Mesendoderm (in vitro differentiated cells): Measurements from ENCODE around the gene UGT2A3.
"Not testable (repeated sequence)": the region's sequence is repeated elsewhere in the genome, so short reads cannot be mapped to it uniquely, and the experiment has no call there.

Experiments
- DNase-seq: peaks from one replicate; pipeline ENCODE4 v3.0.0; 2013
- H2AK5ac ChIP-seq: 2 replicates; pipeline ENCODE4 v1.6.1; 2013; ENCODE audit warnings: low read length, inconsistent platforms
- H2BK120ac ChIP-seq: 2 replicates; pipeline ENCODE4 v1.6.1; 2013; ENCODE audit warnings: low read depth, mild to moderate bottlenecking, low read length, moderate library complexity, mixed read lengths
- H2BK15ac ChIP-seq: replicated peaks from 2 replicates; pipeline ENCODE4 v1.6.1; 2013; ENCODE audit warnings: low read depth, mild to moderate bottlenecking, moderate library complexity
- H2BK5ac ChIP-seq: 2 replicates; pipeline ENCODE4 v1.6.1; 2013; ENCODE audit warnings: low read length, inconsistent platforms
- H3K18ac ChIP-seq: 2 replicates; pipeline ENCODE4 v1.6.1; 2013; ENCODE audit warnings: mild to moderate bottlenecking, low read length, mixed read lengths
- H3K23ac ChIP-seq: one replicate; pipeline ENCODE4 v1.6.1; 2013; ENCODE audit warnings: low read length
- H3K27ac ChIP-seq: 2 replicates; pipeline ENCODE4 v1.5.1; 2013; ENCODE audit warnings: low read depth, mild to moderate bottlenecking, inconsistent platforms, low read length, moderate library complexity
- H3K27me3 ChIP-seq: 2 replicates; pipeline ENCODE4 v1.6.1; 2013; ENCODE audit warnings: low read length, control low read depth, mild to moderate bottlenecking, inconsistent platforms; ENCODE audit not compliant: insufficient read depth, poor library complexity
- H3K36me3 ChIP-seq: 2 replicates; pipeline ENCODE4 v1.6.1; 2013; ENCODE audit warnings: low read length, inconsistent platforms; ENCODE audit not compliant: control insufficient read depth, insufficient read depth
- H3K4ac ChIP-seq: one replicate; pipeline ENCODE4 v1.6.1; 2013; ENCODE audit warnings: low read depth, mild to moderate bottlenecking, low read length, moderate library complexity
- H3K4me1 ChIP-seq: 2 replicates; pipeline ENCODE4 v1.6.1; 2013; ENCODE audit warnings: low read depth, low read length, inconsistent platforms; ENCODE audit not compliant: control insufficient read depth
- H3K4me2 ChIP-seq: 2 replicates; pipeline ENCODE4 v1.6.1; 2013; ENCODE audit warnings: low read length
- H3K4me3 ChIP-seq: 2 replicates; pipeline ENCODE4 v1.5.1; 2013; ENCODE audit warnings: mild to moderate bottlenecking, low read length
- H3K56ac ChIP-seq: one replicate; pipeline ENCODE4 v1.6.1; 2013; ENCODE audit warnings: low read length
- H3K79me1 ChIP-seq: 2 replicates; pipeline ENCODE4 v1.6.1; 2013; ENCODE audit warnings: low read length, inconsistent platforms
- H3K79me2 ChIP-seq: 2 replicates; pipeline ENCODE4 v1.6.1; 2013; ENCODE audit warnings: mild to moderate bottlenecking, low read length; ENCODE audit not compliant: control insufficient read depth, insufficient read depth
- H3K9ac ChIP-seq: 2 replicates; pipeline ENCODE4 v1.6.1; 2013; ENCODE audit warnings: low read length, inconsistent platforms
- H4K5ac ChIP-seq: one replicate; pipeline ENCODE4 v1.6.1; 2013; ENCODE audit warnings: low read length
- H4K8ac ChIP-seq: one replicate; pipeline ENCODE4 v1.6.1; 2013; ENCODE audit warnings: low read depth, mild to moderate bottlenecking, control low read depth, low read length, moderate library complexity
- WGBS: extraction: QIAGEN DNeasy Blood & Tissue Kit; methylation state at CpG from one replicate; pipeline ENCODE4 v1.1.7; 2013; ENCODE audit warnings: low lambda C conversion rate, missing lambda C conversion rate; ENCODE audit not compliant: insufficient coverage; ENCODE audit errors: extremely low coverage; 5-methylcytosine and 5-hydroxymethylcytosine counted together

Gene UGT2A3

DNA sequence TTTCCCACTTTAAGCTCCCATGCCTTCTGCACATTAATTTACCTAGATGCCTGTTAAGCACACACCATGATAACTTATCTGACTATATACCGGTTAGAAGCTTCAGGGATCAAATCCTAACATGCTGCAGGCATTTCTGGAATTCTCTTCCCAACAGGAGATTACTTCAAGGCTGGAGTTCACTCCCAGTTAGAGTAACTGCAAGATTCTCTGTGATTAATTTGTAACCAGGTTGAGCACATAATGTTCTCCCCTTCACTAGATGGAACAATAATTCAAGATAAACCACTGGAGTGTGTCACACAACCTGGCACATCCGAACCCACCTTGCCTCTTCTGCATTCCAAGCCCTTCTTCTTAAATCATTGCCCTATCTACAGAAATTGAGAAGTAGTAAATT is 11.8 kb upstream of the UGT2A3 start:
- Histone ChIP-seq H3K4me3 (no peak overlapping the region), H3K79me2 (no peaks in the 10 kb centered on the region), H2AK5ac (no peak overlapping the region), H3K36me3 (no peaks in the 10 kb centered on the region), H4K8ac (no peak overlapping the region), H3K23ac (no peak overlapping the region), H2BK15ac (no peak overlapping the region), H3K79me1 (no peaks in the 10 kb centered on the region), H3K27me3 (no peaks in the 10 kb centered on the region), H3K9ac (no peak overlapping the region), H3K4ac (no peak overlapping the region), H3K18ac (no peak overlapping the region), H3K27ac (peak overlapping the region; percentile 42), H2BK5ac (no peak overlapping the region), H4K5ac (no peak overlapping the region), H3K56ac (no peak overlapping the region), H2BK120ac (no peak overlapping the region), H3K4me1 (no peaks in the 10 kb centered on the region), H3K4me2 (no peak overlapping the region)
- DNase-seq, result peak; percentile 94
- no CpG with 5 or more reads among the region's 2 CpGs for WGBS

DNA sequence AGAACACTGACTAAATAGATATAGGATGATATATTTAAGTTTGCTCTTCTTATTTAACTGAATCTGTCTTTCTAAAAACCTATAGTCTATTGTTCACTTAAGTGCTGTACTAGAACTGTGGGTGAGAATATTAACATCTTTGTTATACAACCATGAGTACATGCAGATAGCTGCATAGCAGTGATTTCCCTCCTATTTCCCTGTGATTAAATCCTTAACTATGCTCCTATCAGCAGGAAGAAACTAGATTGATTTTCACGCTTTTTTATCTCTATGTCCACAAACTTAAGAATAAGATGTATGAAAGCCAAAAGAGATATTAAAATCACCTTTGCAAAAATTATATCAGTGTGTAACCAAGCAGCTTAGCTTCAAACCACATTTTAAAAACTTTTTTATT is 11.3 kb upstream of the UGT2A3 start:
- Histone ChIP-seq H3K4ac (no peak overlapping the region), H3K9ac (no peak overlapping the region), H3K27me3 (no peaks in the 10 kb centered on the region), H3K36me3 (no peaks in the 10 kb centered on the region), H3K4me3 (no peak overlapping the region), H3K4me2 (no peak overlapping the region), H2BK5ac (no peak overlapping the region), H3K79me2 (no peaks in the 10 kb centered on the region), H3K27ac (no peak overlapping the region), H3K56ac (no peak overlapping the region), H3K4me1 (no peaks in the 10 kb centered on the region), H2AK5ac (no peak overlapping the region), H4K5ac (no peak overlapping the region), H3K79me1 (no peaks in the 10 kb centered on the region), H2BK120ac (no peak overlapping the region), H3K23ac (no peak overlapping the region), H3K18ac (no peak overlapping the region), H4K8ac (no peak overlapping the region), H2BK15ac (no peak overlapping the region)
- no CpG with 5 or more reads among the region's 1 CpG for WGBS
- DNase-seq, result peak; percentile 59

DNA sequence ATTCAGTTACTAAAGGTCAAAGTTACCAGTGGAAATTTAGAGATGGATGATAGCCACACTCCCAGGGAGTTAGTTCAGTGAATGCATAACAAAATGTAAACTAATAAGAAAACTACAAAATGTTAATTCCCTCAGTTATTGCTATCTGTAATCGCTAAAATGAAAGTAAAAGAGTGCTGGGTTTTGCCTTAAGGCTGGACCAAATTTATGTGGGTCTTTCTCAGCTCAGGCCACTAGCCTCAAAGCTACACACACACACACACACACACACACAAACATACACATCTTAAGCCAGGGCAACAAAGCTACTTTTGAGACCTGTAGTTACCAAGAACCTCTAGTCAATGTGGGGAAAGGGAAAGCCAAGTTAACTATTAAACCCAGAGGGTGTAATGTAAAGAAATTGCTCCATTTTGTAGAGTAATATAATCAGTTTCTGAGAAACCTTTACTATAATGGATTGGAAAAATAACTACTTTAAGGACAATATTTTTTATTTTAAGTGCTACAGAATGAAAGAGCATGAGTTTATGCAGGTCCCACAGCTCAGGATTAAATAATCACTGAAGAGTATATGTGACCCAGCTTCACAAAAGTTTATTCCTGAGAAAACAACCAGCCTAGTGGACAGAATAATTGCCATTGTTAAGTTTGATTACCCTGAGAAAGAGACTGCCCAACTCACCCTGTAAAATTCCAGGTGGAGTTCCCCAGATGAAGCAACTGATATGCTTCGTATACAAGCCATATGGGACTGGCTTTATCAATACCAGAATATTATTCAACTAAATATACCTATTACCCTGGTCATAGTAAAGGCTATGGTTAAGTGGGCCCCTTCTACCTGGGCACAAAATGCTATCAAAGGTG is 8.9 kb upstream of the UGT2A3 start:
- WGBS, result no CpG with 5 or more reads among the region's 2 CpGs
- Histone ChIP-seq H3K9ac (no peak overlapping the region), H2BK5ac (no peak overlapping the region), H3K79me2 (no peaks in the 10 kb centered on the region), H3K23ac (no peak overlapping the region), H3K18ac (no peak overlapping the region), H2BK120ac (no peak overlapping the region), H3K27ac (no peak overlapping the region), H4K5ac (no peak overlapping the region), H3K56ac (no peak overlapping the region), H3K27me3 (no peaks in the 10 kb centered on the region), H3K36me3 (no peaks in the 10 kb centered on the region), H2AK5ac (no peak overlapping the region), H3K4ac (no peak overlapping the region), H3K79me1 (no peaks in the 10 kb centered on the region), H3K4me1 (no peaks in the 10 kb centered on the region), H3K4me2 (no peak overlapping the region), H2BK15ac (no peak overlapping the region), H4K8ac (no peak overlapping the region), H3K4me3 (no peak overlapping the region)
- no peak for DNase-seq

DNA sequence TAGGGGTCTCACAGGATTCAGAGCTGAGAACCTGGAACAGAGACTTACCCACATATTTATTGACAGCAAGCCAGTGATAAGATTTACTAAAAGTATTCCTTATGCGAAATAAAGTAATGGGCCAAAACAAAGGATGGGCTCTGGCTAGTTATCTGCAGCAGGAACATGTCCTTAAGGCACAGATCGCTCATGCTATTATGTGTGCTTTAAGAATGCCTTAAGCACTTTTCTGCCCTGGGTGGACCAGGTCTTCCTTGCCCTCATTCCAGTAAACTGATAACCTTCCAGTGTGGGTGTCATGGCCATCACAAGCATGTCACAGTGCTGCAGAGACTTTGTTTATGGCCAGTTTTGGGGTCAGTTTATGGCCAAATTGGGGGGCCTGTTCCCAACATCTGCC is 7.5 kb upstream of the UGT2A3 start:
- H3K27me3 ChIP-seq, H4K5ac ChIP-seq, H3K9ac ChIP-seq, H3K79me2 ChIP-seq, H3K4ac ChIP-seq, H2BK5ac ChIP-seq, H3K23ac ChIP-seq, H2BK120ac ChIP-seq, H2AK5ac ChIP-seq, H3K27ac ChIP-seq, H3K18ac ChIP-seq, H4K8ac ChIP-seq, DNase-seq, H3K4me3 ChIP-seq, H3K36me3 ChIP-seq, H3K79me1 ChIP-seq, H3K4me2 ChIP-seq, H2BK15ac ChIP-seq, H3K56ac ChIP-seq, H3K4me1 ChIP-seq: not testable (repeated sequence)
- no CpG with 5 or more reads among the region's 2 CpGs for WGBS

DNA sequence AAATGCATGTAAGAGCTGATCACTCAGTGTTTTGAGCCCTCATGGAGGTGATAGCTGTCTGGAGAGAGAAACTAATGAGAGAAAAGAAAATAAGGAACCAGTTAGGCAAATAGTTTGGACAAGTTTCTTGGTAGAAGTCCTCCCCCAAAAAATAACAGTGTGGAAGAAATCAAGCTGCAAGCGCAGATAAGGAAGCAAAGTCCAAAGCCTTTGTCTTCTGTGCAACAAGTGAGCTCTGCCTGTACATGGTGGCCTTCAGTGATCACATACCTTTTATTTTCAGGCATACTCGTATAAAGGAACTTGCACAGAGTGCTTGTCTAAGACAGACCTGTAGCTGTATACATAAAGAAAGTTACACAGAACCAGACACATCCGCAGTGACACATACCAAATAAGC is 2.5 kb upstream of the UGT2A3 start:
- no peaks in the 10 kb centered on the region for H3K36me3 ChIP-seq
- no peaks in the 10 kb centered on the region for H3K79me1 ChIP-seq
- H3K23ac ChIP-seq, result no peak overlapping the region
- no peak overlapping the region for H3K4ac ChIP-seq
- no peak for DNase-seq
- H3K4me3 ChIP-seq, result no peak overlapping the region
- H3K27me3 ChIP-seq, result no peaks in the 10 kb centered on the region
- no peaks in the 10 kb centered on the region for H3K4me1 ChIP-seq
- no peak overlapping the region for H2BK120ac ChIP-seq
- no peak overlapping the region for H4K5ac ChIP-seq
- no peak overlapping the region for H3K4me2 ChIP-seq
- no peak overlapping the region for H3K56ac ChIP-seq
- no peak overlapping the region for H2AK5ac ChIP-seq
- no peak overlapping the region for H3K27ac ChIP-seq
- no peak overlapping the region for H2BK5ac ChIP-seq
- no peak overlapping the region for H2BK15ac ChIP-seq
- no peaks in the 10 kb centered on the region for H3K79me2 ChIP-seq
- no CpG with 5 or more reads among the region's 3 CpGs for WGBS
- H4K8ac ChIP-seq, result no peak overlapping the region
- H3K9ac ChIP-seq, result no peak overlapping the region
- no peak overlapping the region for H3K18ac ChIP-seq
